Chondrocyte (in vitro differentiated cells): ENCODE measurements around the gene NRG2. TPM values are rescaled to one million over a fixed set of nuclear protein-coding genes. Genes with fewer than 3 reads are reported as not detected.

Experiments
- DNase-seq: peaks from one replicate; pipeline ENCODE4 v3.0.0; 2021; ENCODE audit warnings: mixed read lengths, low spot score
- H3K27ac Mint-ChIP-seq: one replicate; pipeline ENCODE4 v1.8.0; 2021; ENCODE audit warnings: mild to moderate bottlenecking, moderate library complexity, mixed read lengths; ENCODE audit not compliant: unreplicated experiment
- H3K27me3 Mint-ChIP-seq: 2 replicates; pipeline ENCODE4 v1.8.0; 2021; ENCODE audit warnings: low read depth, mixed read lengths
- H3K36me3 Mint-ChIP-seq: 2 replicates; pipeline ENCODE4 v1.8.0; 2021; ENCODE audit warnings: low read depth, mixed read lengths
- H3K4me1 Mint-ChIP-seq: 2 replicates; pipeline ENCODE4 v1.8.0; 2021; ENCODE audit warnings: low read depth, mild to moderate bottlenecking, mixed read lengths
- H3K4me3 Mint-ChIP-seq: one replicate; pipeline ENCODE4 v1.8.0; 2021; ENCODE audit warnings: mild to moderate bottlenecking, moderate library complexity, mixed read lengths; ENCODE audit not compliant: unreplicated experiment
- H3K9me3 Mint-ChIP-seq: 2 replicates; pipeline ENCODE4 v1.8.0; 2021; ENCODE audit warnings: low read depth, mixed read lengths
- total RNA-seq: library from RNA; stranded (reverse); gene quantifications from 3 replicates; pipeline ENCODE4 v1.2.1, GENCODE V29; 2021
- TF ChIP-seq, protein P1 (sequence below): fragments of 200-600 bp; sonication (generic); IDR thresholded peaks from 2 replicates; pipeline ENCODE4 v1.5.0; 2021; ENCODE audit warnings: antibody characterized with exemption, mild to moderate bottlenecking, moderate library complexity

The NRG2 gene
- total RNA-seq, 1 donor from 2014 or later = 0.27 TPM

DNA sequence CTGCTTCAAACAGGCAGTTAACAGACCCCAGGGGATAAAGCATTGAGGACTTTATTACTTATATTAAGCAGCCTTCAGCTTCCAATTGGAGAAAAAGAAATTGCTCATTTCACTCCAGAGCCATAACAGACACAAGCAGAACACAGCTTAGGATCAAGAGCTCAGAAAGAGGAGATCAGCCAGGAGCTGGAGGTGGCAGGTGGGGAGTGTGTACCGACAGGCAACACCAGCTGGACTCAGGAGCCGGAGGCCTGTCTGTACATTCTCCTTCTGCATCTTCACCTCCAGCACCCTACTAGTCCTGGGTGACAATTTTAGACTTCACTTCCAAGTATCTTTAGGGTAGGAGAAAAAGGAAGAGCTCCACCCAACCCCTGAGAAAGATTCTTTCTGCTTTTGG, 35.8 kb downstream of the NRG2 start:
- no peak overlapping the region for H3K27ac Mint-ChIP-seq
- H3K36me3 Mint-ChIP-seq = no peaks in the 10 kb centered on the region
- H3K4me3 Mint-ChIP-seq = no peak overlapping the region
- TF ChIP-seq, protein P1, sequence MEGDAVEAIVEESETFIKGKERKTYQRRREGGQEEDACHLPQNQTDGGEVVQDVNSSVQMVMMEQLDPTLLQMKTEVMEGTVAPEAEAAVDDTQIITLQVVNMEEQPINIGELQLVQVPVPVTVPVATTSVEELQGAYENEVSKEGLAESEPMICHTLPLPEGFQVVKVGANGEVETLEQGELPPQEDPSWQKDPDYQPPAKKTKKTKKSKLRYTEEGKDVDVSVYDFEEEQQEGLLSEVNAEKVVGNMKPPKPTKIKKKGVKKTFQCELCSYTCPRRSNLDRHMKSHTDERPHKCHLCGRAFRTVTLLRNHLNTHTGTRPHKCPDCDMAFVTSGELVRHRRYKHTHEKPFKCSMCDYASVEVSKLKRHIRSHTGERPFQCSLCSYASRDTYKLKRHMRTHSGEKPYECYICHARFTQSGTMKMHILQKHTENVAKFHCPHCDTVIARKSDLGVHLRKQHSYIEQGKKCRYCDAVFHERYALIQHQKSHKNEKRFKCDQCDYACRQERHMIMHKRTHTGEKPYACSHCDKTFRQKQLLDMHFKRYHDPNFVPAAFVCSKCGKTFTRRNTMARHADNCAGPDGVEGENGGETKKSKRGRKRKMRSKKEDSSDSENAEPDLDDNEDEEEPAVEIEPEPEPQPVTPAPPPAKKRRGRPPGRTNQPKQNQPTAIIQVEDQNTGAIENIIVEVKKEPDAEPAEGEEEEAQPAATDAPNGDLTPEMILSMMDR = no peak
- H3K27me3 Mint-ChIP-seq = peaks cover 54% of the 10 kb centered on the region
- H3K4me1 Mint-ChIP-seq = no peaks in the 10 kb centered on the region
- H3K9me3 Mint-ChIP-seq = peaks cover 4% of the 10 kb centered on the region
- DNase-seq = no peak

DNA sequence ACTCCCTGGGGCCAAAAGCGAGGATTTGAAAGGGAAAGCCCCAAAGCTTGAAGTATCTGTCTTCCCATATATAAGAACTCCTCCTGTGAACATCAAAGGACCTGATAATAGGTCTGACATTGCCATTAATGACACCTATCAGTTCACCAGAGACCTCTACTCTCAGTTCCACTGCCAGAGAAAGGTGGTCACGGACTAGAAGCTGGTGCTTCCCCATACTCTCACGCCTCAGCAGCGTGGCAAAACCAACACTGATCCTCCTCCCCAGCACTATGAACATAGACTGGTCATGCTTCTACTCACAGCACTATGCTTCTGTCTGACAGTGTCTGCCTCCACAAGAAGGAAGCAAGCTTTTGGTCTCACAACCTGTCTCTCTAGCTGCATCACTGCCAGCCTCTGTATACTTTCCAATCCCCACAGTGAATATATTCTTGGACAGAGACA, 37.9 kb downstream of the NRG2 start:
- Mint-ChIP-seq H3K9me3 (peaks cover 4% of the 10 kb centered on the region), H3K36me3 (no peaks in the 10 kb centered on the region)
- TF ChIP-seq, protein P1 = no peak

DNA sequence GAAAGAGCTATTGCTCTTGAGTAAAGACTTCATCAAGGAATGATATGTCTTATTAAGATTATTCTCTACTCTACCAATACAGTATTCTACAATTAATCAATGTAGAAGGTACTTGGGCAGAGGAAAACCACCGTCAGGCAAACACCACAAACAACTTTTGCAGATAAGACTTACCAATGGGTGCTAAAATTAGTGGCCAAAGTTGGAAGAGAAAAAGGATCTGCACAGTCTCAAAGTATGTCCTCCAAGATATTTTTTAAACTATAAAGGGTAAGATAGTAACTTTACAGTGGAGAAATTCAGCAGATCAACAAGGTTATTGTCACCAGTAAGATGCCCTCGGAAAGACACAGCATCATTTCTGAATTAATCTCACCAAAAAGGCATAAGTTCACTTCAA, 38.9 kb downstream of the NRG2 start:
- DNase-seq = no peak
- TF ChIP-seq, protein P1 = no peak
- H3K27me3 Mint-ChIP-seq = peaks cover 69% of the 10 kb centered on the region
- no peak overlapping the region for H3K27ac Mint-ChIP-seq
- no peaks in the 10 kb centered on the region for H3K4me1 Mint-ChIP-seq
- no peaks in the 10 kb centered on the region for H3K9me3 Mint-ChIP-seq
- H3K36me3 Mint-ChIP-seq = no peaks in the 10 kb centered on the region
- no peak overlapping the region for H3K4me3 Mint-ChIP-seq

More for the DNA sequence above, 37.9 kb downstream of the NRG2 start:
- Mint-ChIP-seq H3K27ac (no peak overlapping the region), H3K4me3 (no peak overlapping the region), H3K4me1 (no peaks in the 10 kb centered on the region), H3K27me3 (peaks cover 64% of the 10 kb centered on the region)
- no peak for DNase-seq

DNA sequence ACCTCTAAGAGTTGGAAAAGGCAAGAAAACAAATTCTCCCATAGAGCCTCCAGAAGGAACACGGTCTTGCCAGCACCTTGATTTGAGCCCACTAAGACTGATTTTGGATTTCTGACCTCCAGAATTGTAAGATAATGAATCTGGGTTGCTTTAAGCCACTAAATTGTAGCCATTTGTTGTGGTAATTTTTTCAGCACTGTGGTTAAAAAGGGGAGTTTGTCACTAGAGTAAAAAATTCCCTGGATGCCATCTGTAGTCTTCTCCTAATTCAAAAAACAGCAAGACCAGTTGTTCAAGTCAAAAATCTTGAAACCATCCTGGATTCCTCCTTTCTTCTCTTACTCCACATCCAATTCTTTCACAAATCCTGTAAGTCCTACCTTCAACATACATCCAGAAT, 39.6 kb downstream of the NRG2 start:
- Mint-ChIP-seq H3K4me1 (no peaks in the 10 kb centered on the region), H3K36me3 (no peaks in the 10 kb centered on the region), H3K9me3 (no peaks in the 10 kb centered on the region), H3K4me3 (no peak overlapping the region), H3K27ac (no peak overlapping the region), H3K27me3 (peaks cover 75% of the 10 kb centered on the region)
- TF ChIP-seq, protein P1 = no peak
- DNase-seq = no peak

DNA sequence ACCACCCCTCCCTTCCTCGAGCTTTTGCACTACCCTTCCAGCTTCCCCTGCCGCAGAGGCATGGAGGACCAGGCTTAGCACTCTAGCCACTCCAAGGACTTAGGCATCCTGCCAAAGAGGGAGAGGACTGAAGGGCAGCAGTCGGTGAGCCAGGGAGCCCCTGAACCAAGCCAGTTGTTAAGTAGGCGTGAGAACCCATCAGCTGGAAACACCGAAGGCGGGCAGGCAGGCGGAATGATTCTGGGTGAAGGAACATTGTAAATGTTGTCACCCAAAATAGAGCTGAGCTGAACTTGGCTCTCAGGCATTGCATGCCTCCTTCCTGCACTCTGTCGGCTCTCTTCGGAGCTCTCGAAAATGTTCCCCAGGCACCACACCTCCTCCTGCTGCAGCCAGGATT, 42.8 kb downstream of the NRG2 start:
- TF ChIP-seq, protein P1 = no peak
- Mint-ChIP-seq H3K27me3 (peaks cover 67% of the 10 kb centered on the region), H3K27ac (no peak overlapping the region), H3K9me3 (no peaks in the 10 kb centered on the region), H3K4me3 (no peak overlapping the region), H3K4me1 (no peaks in the 10 kb centered on the region), H3K36me3 (no peaks in the 10 kb centered on the region)
- no peak for DNase-seq
